HepG2 (cell line): Measurements from ENCODE around the gene HERC6. TPM values are rescaled to one million over a fixed set of nuclear protein-coding genes. Genes with fewer than 3 reads are reported as not detected.

ENCODE experiments used
- ATAC-seq: fragments of 200-7000 bp; cut with Tn5 transposase; 3 replicates; pipeline ENCODE4 v1.9.1; 2020; ENCODE audit warnings: mild to moderate bottlenecking, moderate library complexity
- BruUV-seq: library from RNA; stranded (reverse); fragments of 400-500 nt; replicated peaks from 2 replicates; lab custom pipeline; 2021; lab: Mats Ljungman, UMichigan
- CTCF ChIA-PET: fragments of 300-600 bp; formaldehyde crosslinking; extraction: SDS; loops from one replicate; lab custom pipeline; 2021; ENCODE audit warnings: low total read pairs, inconsistent platforms, low intra/inter-chr PET ratio; lab: Yijun Ruan, JAX
- POLR2A ChIA-PET: fragments of 350-600 bp; sonication (Branson Sonifier 250); formaldehyde crosslinking; loops from one replicate; lab custom pipeline; 2020; ENCODE audit warnings: antibody characterized with exemption, inconsistent platforms; lab: Yijun Ruan, JAX
- DNase-seq: peaks from one replicate; pipeline ENCODE4 v3.0.0-alpha.2; 2015; ENCODE audit warnings: low spot score
- FAIRE-seq: peaks from 3 replicates; lab custom pipeline; 2011; peaks lifted over from hg19 to GRCh38; lab: Jason Lieb, UNC
- H2AFZ ChIP-seq: one replicate; pipeline ENCODE4 v1.6.1; 2011; ENCODE audit warnings: low read length, inconsistent platforms
- H3K27ac ChIP-seq: fragments of 300-600 bp; 3 replicates; pipeline ENCODE4 v1.8.0; 2011; ENCODE audit warnings: mixed run types, mild to moderate bottlenecking, mixed read lengths, low read length, inconsistent platforms; ENCODE audit not compliant: insufficient read depth; ENCODE audit errors: extremely low read length
- H3K27me3 ChIP-seq, 2 experiments: fragments of 200-600 bp in 1 of 2; 2 replicates in 1 of 2; 3 replicates in 1 of 2; pipeline versions ENCODE4 v1.6.0 to v1.8.0; 2011; ENCODE audit warnings: low read length in 2 of 2, mild to moderate bottlenecking in 2 of 2, moderate library complexity in 2 of 2, inconsistent platforms in 1 of 2; ENCODE audit not compliant: insufficient read depth in 2 of 2, control insufficient read depth in 1 of 2
- H3K36me3 ChIP-seq, 2 experiments: fragments of 200-600 bp in 1 of 2; replicated peaks in 1 of 2; 2 replicates in 1 of 2; 3 replicates in 1 of 2; pipeline versions ENCODE4 v1.5.1 to v1.8.0; 2011; ENCODE audit warnings: low read length in 2 of 2, inconsistent platforms in 1 of 2; ENCODE audit not compliant: insufficient read depth in 2 of 2, control insufficient read depth in 1 of 2
- H3K4me1 ChIP-seq: 2 replicates; pipeline ENCODE4 v1.5.1; 2012; ENCODE audit warnings: low read length, inconsistent platforms; ENCODE audit not compliant: insufficient read depth
- H3K4me2 ChIP-seq: 2 replicates; pipeline ENCODE4 v1.6.0; 2011; ENCODE audit warnings: low read depth, low read length, inconsistent platforms
- H3K4me3 ChIP-seq, 3 experiments: fragments of 200-600 bp in 1 of 3; sonication (generic), shearing (Covaris generic) in 1 of 3; replicated peaks in 1 of 3; 2 replicates each; pipeline ENCODE4 v1.5.1; 2011 to 2016; ENCODE audit warnings: low read length in 3 of 3, inconsistent platforms in 2 of 3, low read depth in 2 of 3, mild to moderate bottlenecking in 2 of 3, control low read depth in 1 of 3, mixed read lengths in 1 of 3; ENCODE audit not compliant: insufficient read depth in 1 of 3
- H3K79me2 ChIP-seq: one replicate; pipeline ENCODE4 v1.6.1; 2011; ENCODE audit warnings: low read length, inconsistent platforms; ENCODE audit not compliant: insufficient read depth
- H3K9ac ChIP-seq: 2 replicates; pipeline ENCODE4 v1.6.0; 2011; ENCODE audit warnings: mild to moderate bottlenecking, low read depth, low read length, inconsistent platforms; ENCODE audit not compliant: insufficient read depth
- H3K9me3 ChIP-seq: 2 replicates; pipeline ENCODE4 v1.5.1; 2012; ENCODE audit warnings: mild to moderate bottlenecking, low read length
- H4K20me1 ChIP-seq: 2 replicates; pipeline ENCODE4 v1.6.0; 2011; ENCODE audit warnings: inconsistent platforms, mild to moderate bottlenecking, low read length, moderate library complexity; ENCODE audit not compliant: insufficient read depth
- HHEX ChIP-seq: IDR thresholded peaks from 2 replicates; pipeline ENCODE4 v1.6.1; 2016; ENCODE audit warnings: control low read depth
- NFATC3 ChIP-seq: sonication (generic); formaldehyde crosslinking; IDR thresholded peaks from 2 replicates; pipeline ENCODE4 v1.5.1; 2020; ENCODE audit warnings: mild to moderate bottlenecking, missing genetic modification reagents
- XBP1 ChIP-seq: sonication (generic); formaldehyde crosslinking; IDR thresholded peaks from 2 replicates; pipeline ENCODE4 v1.5.0; 2020; ENCODE audit warnings: missing genetic modification reagents
- ZSCAN29 ChIP-seq: sonication (generic); formaldehyde crosslinking; conservative IDR thresholded peaks from 2 replicates; pipeline ENCODE4 v1.4.0; 2020; ENCODE audit warnings: mild to moderate bottlenecking, missing genetic modification reagents
- WGBS: methylation state at CpG from one replicate; pipeline ENCODE4 v1.1.6; 2017; ENCODE audit warnings: low lambda C conversion rate; 5-methylcytosine and 5-hydroxymethylcytosine counted together
- in situ Hi-C: cut with HindIII; loops from 2 replicates; pipeline ENCODE4 v1.10.0; 2017; ENCODE audit warnings: low pct_unique_long_range_greater_than_20kb; ENCODE audit not compliant: extremely low pct_ligation_motif_present
- intact Hi-C: fragments of 100-400 bp; cut with micrococcal nuclease; formaldehyde crosslinking; loops from one replicate; pipeline ENCODE4 v1.10.0; 2022; ENCODE audit not compliant: unreplicated experiment
- polyA plus RNA-seq, 8 experiments: library from polyadenylated mRNA; depleted of rRNA in 3 of 8; stranded (reverse) in 7 of 8; unstranded in 1 of 8; fragments of >200 nt; fragmentation: Illumina TruSeq in 4 of 8; extraction: Trizol in 4 of 8; gene quantifications; 2 replicates each; pipeline versions ENCODE4 v1.2.1 to v1.2.3, GENCODE V29; 2011 to 2016; ENCODE audit warnings: low read depth in 4 of 8, missing spikeins in 1 of 8, mixed read lengths in 1 of 8; ENCODE audit not compliant: insufficient read depth in 1 of 8
- total RNA-seq, 5 experiments: library from RNA; depleted of rRNA; stranded (reverse); fragments of >200 nt; fragmentation: Illumina TruSeq; extraction: Trizol; gene quantifications; 2 replicates each; pipeline ENCODE4 v1.2.3, GENCODE V29; 2016; ENCODE audit warnings: low read depth in 1 of 5
- TF ChIP-seq, protein P1 (sequence below): sonication (generic); formaldehyde crosslinking; IDR thresholded peaks from 2 replicates; pipeline ENCODE4 v1.4.0; 2020; ENCODE audit warnings: missing genetic modification reagents

HERC6 gene
- total and polyA plus RNA-seq, 2 of the 13 experiments (the other 11 are each of a cell fraction or from before 2014, with no cell fraction given): 0.50 to 2.0 TPM

DNA sequence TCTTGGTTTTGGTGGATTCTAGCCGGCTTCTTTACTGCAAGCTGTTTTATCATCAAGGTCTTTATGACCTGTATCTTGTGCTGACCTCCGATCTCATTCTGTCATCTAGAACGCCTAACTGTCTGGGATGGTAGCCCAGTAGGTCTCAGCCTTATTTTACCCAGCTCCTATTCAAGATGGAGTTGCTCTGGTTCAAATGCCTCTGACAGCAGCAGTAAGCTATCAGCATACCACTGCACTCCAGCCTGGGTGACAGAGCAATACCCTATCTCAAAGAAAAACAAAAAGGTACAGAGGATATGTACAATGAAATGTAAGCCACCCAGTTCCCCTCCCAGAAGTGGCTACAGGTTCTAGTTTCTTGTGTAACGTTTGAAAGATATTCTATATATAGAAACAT is 36.1 kb downstream of the HERC6 start (continued):
- TF ChIP-seq, protein P1, sequence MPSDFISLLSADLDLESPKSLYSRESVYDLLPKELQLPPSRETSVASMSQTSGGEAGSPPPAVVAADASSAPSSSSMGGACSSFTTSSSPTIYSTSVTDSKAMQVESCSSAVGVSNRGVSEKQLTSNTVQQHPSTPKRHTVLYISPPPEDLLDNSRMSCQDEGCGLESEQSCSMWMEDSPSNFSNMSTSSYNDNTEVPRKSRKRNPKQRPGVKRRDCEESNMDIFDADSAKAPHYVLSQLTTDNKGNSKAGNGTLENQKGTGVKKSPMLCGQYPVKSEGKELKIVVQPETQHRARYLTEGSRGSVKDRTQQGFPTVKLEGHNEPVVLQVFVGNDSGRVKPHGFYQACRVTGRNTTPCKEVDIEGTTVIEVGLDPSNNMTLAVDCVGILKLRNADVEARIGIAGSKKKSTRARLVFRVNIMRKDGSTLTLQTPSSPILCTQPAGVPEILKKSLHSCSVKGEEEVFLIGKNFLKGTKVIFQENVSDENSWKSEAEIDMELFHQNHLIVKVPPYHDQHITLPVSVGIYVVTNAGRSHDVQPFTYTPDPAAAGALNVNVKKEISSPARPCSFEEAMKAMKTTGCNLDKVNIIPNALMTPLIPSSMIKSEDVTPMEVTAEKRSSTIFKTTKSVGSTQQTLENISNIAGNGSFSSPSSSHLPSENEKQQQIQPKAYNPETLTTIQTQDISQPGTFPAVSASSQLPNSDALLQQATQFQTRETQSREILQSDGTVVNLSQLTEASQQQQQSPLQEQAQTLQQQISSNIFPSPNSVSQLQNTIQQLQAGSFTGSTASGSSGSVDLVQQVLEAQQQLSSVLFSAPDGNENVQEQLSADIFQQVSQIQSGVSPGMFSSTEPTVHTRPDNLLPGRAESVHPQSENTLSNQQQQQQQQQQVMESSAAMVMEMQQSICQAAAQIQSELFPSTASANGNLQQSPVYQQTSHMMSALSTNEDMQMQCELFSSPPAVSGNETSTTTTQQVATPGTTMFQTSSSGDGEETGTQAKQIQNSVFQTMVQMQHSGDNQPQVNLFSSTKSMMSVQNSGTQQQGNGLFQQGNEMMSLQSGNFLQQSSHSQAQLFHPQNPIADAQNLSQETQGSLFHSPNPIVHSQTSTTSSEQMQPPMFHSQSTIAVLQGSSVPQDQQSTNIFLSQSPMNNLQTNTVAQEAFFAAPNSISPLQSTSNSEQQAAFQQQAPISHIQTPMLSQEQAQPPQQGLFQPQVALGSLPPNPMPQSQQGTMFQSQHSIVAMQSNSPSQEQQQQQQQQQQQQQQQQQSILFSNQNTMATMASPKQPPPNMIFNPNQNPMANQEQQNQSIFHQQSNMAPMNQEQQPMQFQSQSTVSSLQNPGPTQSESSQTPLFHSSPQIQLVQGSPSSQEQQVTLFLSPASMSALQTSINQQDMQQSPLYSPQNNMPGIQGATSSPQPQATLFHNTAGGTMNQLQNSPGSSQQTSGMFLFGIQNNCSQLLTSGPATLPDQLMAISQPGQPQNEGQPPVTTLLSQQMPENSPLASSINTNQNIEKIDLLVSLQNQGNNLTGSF (CRISPR knock-in tag): no peak
- TF ChIP-seq XBP1 (CRISPR knock-in tag): no peak
- TF ChIP-seq HHEX (CRISPR knock-in tag): no peak
- TF ChIP-seq, all 625 proteins: peak for 0

DNA sequence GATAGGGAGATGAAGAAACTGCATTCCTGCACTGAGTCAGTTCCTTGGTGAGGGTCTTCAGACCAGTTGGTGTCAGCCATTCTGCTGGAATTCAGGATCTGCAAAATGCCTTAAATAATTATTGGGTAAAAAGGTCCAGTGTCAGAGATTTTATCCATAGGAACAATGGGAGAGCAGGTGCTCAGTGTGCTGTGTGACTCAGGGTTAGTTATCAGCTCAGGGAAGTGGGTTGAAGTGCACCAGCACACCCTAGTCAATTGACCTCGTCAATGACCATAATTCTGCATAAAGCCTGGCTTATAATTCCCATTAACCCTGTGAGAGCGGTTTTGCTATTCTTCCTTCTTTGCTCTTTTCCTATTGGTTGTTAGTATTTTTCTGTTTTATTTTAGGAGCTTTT is 37.3 kb downstream of the HERC6 start:
- Histone ChIP-seq H3K9ac (no peak overlapping the region), H3K79me2 (no peaks in the 10 kb centered on the region), H3K27ac (no peak overlapping the region), H3K4me2 (no peak overlapping the region), H2AFZ (no peak overlapping the region), H3K27me3 (no peaks in the 10 kb centered on the region), H3K36me3 (no peaks in the 10 kb centered on the region), H3K9me3 (no peaks in the 10 kb centered on the region), H3K4me1 (no peaks in the 10 kb centered on the region), H4K20me1 (no peaks in the 10 kb centered on the region), H3K4me3 (no peak overlapping the region)
- TF ChIP-seq NFATC3 (CRISPR knock-in tag): no peak
- no peak for TF ChIP-seq ZSCAN29 (CRISPR knock-in tag)
- WGBS: 38% methylated on average over 2 of the region's 2 CpGs
- ChIA-PET CTCF (no interaction called here), POLR2A (no interaction called here)
- no peak for FAIRE-seq
- in situ Hi-C loops: no loop called here
- no peak for ATAC-seq
- no TSS peak for BruUV-seq
- intact Hi-C loops: no loop called here
- no peak for DNase-seq
